Fibroblast of the aortic adventitia (primary cell): Measurements from ENCODE around the gene DDIT3. TPM values are rescaled to one million over a fixed set of nuclear protein-coding genes. Genes with fewer than 3 reads are reported as not detected.

Experiments used
- DNase-seq: peaks from one replicate; pipeline ENCODE4 v3.0.0-alpha.2; 2010; ENCODE audit warnings: low read depth
- H3K4me3 ChIP-seq: 2 replicates; pipeline ENCODE4 v1.5.1; 2011; ENCODE audit warnings: low read depth, mild to moderate bottlenecking, control low read depth, low read length, moderate library complexity
- total RNA-seq: library from RNA; depleted of rRNA; stranded (reverse); fragments of >200 nt; gene quantifications from 2 replicates; pipeline ENCODE4 v1.2.3, GENCODE V29; 2012; ENCODE audit warnings: low replicate concordance
- TF ChIP-seq, protein P1 (sequence below): IDR thresholded peaks from 2 replicates; pipeline ENCODE4 v1.5.1; 2011; ENCODE audit warnings: mild to moderate bottlenecking, low read length, control low read depth, inconsistent platforms; ENCODE audit not compliant: insufficient read depth

Gene DDIT3
- total RNA-seq, 1 donor: 37.7 TPM

DNA sequence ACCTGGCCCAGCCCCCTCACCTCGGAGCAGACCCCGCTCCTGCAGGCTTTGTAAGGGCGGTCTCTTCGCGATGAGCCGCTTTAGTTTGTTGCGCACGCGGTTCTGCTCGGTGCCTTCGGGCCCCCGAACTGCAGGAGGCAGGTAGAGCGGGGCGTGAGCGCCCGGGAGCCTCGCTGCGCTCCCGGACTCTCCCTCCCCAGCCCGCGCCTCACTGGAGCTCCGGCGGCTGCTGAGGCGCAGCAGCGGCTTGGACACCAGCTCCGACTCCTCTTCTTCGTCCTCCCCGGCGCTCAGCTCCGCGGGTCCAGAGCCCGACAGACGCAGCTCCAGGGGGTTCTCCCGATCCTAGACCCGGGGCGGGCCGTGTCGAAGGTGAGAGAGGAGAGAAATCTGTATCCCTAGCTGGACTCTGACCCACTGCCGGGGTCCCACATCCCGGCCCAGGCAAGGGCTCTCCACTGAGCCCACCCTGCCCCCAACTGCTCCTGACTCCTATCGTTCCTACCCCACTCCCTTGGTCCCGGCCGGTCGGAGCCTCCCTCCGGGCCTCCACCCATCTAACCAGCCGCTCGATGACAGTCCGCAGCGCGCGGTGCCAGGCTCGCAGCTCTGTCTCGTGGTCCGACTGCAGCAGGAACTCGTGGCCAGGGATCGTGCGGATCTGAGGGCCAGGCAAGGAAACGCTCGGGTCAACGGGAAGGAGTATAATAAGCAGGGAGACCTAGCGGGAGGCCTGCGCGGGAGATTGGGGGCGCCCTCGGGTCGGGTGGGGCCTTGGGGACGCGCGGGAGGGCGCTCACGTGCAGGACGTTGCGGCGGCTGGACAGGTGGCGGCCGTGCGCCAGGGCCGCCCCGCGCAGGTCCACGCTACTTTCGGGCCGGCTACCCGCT is 44.8 kb downstream of the DDIT3 start:
- no peak overlapping the region for H3K4me3 ChIP-seq
- DNase-seq: peak; percentile 37

DNA sequence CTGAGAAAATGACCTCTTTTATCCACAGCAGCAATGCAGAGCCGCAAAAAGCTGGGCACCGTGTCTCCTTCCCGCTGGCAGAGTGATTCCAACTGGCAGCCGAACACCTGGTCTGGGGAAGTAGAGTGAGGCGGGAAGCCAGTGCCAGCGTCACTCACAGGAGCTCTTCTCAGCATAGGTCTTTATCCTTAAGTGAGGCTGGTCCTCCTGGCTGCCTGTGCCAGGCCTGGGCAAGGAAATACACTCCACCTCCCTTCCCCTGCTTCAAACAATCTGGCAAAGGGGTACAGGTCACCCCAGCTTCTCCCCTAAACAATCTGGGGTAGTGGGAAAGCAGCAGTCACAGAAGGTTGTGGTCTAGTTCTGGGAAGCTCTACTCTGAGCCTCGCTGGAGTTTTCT is 45.5 kb downstream of the DDIT3 start:
- H3K4me3 ChIP-seq: no peak overlapping the region
- DNase-seq: no peak
- TF ChIP-seq, protein P1, sequence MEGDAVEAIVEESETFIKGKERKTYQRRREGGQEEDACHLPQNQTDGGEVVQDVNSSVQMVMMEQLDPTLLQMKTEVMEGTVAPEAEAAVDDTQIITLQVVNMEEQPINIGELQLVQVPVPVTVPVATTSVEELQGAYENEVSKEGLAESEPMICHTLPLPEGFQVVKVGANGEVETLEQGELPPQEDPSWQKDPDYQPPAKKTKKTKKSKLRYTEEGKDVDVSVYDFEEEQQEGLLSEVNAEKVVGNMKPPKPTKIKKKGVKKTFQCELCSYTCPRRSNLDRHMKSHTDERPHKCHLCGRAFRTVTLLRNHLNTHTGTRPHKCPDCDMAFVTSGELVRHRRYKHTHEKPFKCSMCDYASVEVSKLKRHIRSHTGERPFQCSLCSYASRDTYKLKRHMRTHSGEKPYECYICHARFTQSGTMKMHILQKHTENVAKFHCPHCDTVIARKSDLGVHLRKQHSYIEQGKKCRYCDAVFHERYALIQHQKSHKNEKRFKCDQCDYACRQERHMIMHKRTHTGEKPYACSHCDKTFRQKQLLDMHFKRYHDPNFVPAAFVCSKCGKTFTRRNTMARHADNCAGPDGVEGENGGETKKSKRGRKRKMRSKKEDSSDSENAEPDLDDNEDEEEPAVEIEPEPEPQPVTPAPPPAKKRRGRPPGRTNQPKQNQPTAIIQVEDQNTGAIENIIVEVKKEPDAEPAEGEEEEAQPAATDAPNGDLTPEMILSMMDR: no peak

More for the DNA sequence above, 44.8 kb downstream of the DDIT3 start:
- TF ChIP-seq, protein P1: no peak

DNA sequence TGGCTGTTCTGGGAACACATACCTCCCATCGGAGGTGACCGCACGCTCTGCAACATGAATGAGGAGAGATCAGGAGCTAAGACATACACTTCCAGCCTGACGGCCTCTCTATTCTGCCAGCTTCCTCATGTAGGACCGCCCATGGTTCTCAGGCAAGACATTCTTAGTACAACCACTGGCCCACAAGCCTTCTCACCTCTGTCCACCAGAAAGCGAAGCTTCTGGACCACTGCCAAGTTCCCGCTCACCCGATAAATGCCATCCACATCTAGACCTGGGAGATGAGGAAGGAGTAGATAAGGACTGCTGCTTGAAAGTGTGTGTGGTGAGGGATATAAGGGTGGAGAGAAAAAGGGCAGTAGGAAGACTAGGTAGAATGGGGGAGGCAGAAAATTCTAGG is 45.9 kb downstream of the DDIT3 start:
- H3K4me3 ChIP-seq: no peak overlapping the region
- TF ChIP-seq, protein P1: no peak
- DNase-seq: no peak

DNA sequence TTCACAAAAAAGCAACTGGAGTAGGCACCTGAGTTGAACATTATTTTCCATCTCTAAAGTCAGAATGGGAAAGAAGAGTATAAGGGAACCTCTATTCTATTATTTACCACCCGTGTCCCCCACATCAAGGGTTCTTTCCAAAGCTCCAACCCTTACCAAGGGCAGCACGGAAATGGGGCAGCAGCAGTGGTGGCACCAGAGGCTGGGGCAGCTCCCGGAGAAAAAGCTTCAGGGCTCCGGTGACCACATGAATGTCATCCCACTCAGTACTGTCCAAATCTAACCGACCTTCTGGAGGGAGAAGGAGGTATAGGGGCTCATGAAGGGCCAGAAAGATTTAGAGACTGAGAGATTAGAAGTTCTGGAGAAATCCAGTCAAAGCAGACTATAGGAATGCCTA is 46.4 kb downstream of the DDIT3 start:
- no peak for DNase-seq
- no peak overlapping the region for H3K4me3 ChIP-seq
- TF ChIP-seq, protein P1: no peak

DNA sequence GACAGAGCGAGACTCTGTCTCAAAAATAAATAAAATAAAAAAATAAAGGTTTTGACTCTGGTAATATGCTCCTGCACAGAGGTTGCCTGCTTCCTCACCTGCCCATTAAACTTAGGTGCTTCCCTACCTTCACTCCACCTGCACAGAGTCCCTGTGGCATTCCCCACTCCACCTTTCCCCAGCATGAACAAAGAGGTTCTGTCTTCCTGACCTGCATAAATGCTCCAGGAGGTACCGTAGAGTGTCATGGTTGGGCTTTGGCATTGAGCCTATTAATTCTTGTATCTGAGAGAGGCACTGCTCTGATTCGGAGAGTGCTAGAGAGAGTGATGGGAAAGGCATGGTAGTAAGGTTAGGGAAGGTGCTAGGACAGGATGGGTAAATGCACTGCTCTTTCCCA is 46.9 kb downstream of the DDIT3 start:
- TF ChIP-seq, protein P1: no peak
- no peak for DNase-seq
- no peak overlapping the region for H3K4me3 ChIP-seq

DNA sequence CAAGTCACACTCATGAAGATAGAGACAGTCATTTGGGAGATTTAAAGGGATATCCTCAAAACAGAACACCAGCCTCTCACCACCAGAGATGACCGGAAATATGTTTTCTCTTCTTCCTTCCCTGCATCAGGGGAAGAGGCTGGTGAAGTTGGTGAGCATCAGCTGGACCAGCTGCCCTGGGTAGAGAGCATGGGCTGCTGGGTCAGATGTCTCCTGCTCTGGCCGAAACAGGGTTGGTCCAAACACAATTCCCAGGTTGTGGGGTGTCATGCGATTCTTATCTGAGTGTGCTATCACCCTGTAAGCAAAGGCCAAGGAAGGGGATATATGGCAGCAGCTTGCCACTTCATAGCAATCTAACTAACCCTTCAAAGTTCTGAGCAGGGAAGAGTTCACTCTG is 47.9 kb downstream of the DDIT3 start:
- DNase-seq: no peak
- TF ChIP-seq, protein P1: no peak
- no peak overlapping the region for H3K4me3 ChIP-seq
